Neural progenitor cell (in vitro differentiated cells): Measurements from ENCODE around the gene HECA. TPM values are rescaled to one million over a fixed set of nuclear protein-coding genes. Genes with fewer than 3 reads are reported as not detected.
A peak's percentile ranks its signal among the peaks of the same experiment; 100 is the strongest.

Experiments used
- DNase-seq: peaks from one replicate; pipeline ENCODE4 v3.0.0-alpha.2; 2016; ENCODE audit warnings: low spot score
- H2AFZ ChIP-seq: fragments of 200-600 bp; sonication (generic); replicated peaks from 2 replicates; pipeline ENCODE4 v1.6.1; 2016; ENCODE audit warnings: antibody characterized with exemption
- H3F3A ChIP-seq: fragments of 200-600 bp; sonication (generic); 2 replicates; pipeline ENCODE4 v1.6.1; 2016; ENCODE audit warnings: antibody characterized with exemption, low read depth
- H3K27ac ChIP-seq: fragments of 200-600 bp; sonication (generic); 2 replicates; pipeline ENCODE4 v1.5.1; 2016; ENCODE audit warnings: mild to moderate bottlenecking
- H3K27me3 ChIP-seq: fragments of 200-600 bp; sonication (generic); 2 replicates; pipeline ENCODE4 v1.6.1; 2016; ENCODE audit warnings: mild to moderate bottlenecking, moderate library complexity
- H3K36me3 ChIP-seq: fragments of 200-600 bp; sonication (generic); 2 replicates; pipeline ENCODE4 v1.5.1; 2016
- H3K4me1 ChIP-seq: fragments of 200-600 bp; sonication (generic); 2 replicates; pipeline ENCODE4 v1.6.1; 2016; ENCODE audit warnings: mixed run types
- H3K4me2 ChIP-seq: fragments of 200-600 bp; sonication (generic); 2 replicates; pipeline ENCODE4 v1.6.1; 2016
- H3K4me3 ChIP-seq: fragments of 200-600 bp; sonication (generic); 2 replicates; pipeline ENCODE4 v1.5.1; 2016
- H3K79me2 ChIP-seq: fragments of 200-600 bp; sonication (generic); 2 replicates; pipeline ENCODE4 v1.6.1; 2016; ENCODE audit warnings: low read depth
- H3K9ac ChIP-seq: fragments of 200-600 bp; sonication (generic); 2 replicates; pipeline ENCODE4 v1.6.1; 2016
- H3K9me3 ChIP-seq: fragments of 200-600 bp; sonication (generic); 2 replicates; pipeline ENCODE4 v1.5.1; 2016; ENCODE audit warnings: low read depth
- H4K20me1 ChIP-seq: fragments of 200-600 bp; sonication (generic); 2 replicates; pipeline ENCODE4 v1.6.1; 2016; ENCODE audit warnings: low read depth
- H3K27ac Mint-ChIP-seq: 3 replicates; pipeline ENCODE4 v1.8.0; 2021; ENCODE audit warnings: mixed read lengths
- H3K27me3 Mint-ChIP-seq: 2 replicates; pipeline ENCODE4 v1.8.0; 2022; ENCODE audit warnings: low read depth, mild to moderate bottlenecking, inconsistent platforms, moderate library complexity, mixed read lengths; ENCODE audit not compliant: insufficient read depth
- H3K36me3 Mint-ChIP-seq: 3 replicates; pipeline ENCODE4 v1.8.0; 2021; ENCODE audit warnings: mixed read lengths
- H3K4me1 Mint-ChIP-seq: 3 replicates; pipeline ENCODE4 v1.8.0; 2021; ENCODE audit warnings: mixed read lengths
- H3K4me3 Mint-ChIP-seq: 3 replicates; pipeline ENCODE4 v1.8.0; 2021; ENCODE audit warnings: mild to moderate bottlenecking, moderate library complexity, mixed read lengths
- H3K9me3 Mint-ChIP-seq: 3 replicates; pipeline ENCODE4 v1.8.0; 2020; ENCODE audit warnings: mixed read lengths
- EZH2 ChIP-seq: fragments of 200-600 bp; sonication (generic); IDR thresholded peaks from 2 replicates; pipeline ENCODE4 v1.6.1; 2017; ENCODE audit warnings: antibody characterized with exemption, mild to moderate bottlenecking, moderate library complexity
- EZH2phosphoT487 ChIP-seq: fragments of 200-600 bp; sonication (generic); IDR thresholded peaks from 2 replicates; pipeline ENCODE4 v1.6.1; 2017; ENCODE audit warnings: antibody characterized with exemption
- total RNA-seq: library from RNA; depleted of rRNA; stranded (reverse); fragments of >200 nt; gene quantifications from 2 replicates; pipeline ENCODE4 v1.2.3, GENCODE V29; 2015; ENCODE audit warnings: low replicate concordance
- TF ChIP-seq, protein P1 (sequence below): fragments of 200-600 bp; sonication (generic); IDR thresholded peaks from 2 replicates; pipeline ENCODE4 v1.5.1; 2017; ENCODE audit warnings: antibody characterized with exemption, mild to moderate bottlenecking

HECA gene
- total RNA-seq, 1 donor from 2014 or later: 12.7 TPM

DNA sequence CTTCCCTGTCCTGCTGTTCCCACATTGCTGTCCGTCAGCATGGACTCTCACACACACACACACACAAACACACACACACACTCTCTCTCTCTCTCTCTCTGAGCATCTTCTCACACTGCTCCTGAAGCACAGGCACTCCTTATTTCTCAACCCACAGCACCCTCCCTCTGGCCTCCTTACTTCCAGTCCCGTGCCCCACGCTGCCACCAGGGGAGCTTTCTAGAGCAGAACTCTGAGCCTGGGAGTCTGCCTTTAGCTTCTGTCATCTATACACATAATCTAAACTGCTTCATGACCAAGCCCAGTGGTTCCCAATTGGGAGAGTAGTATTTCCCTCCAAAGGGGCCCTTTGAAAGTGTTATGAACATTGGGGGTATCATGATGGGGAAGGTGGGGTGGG is 29.1 kb downstream of the HECA start:
- H3K4me3 Mint-ChIP-seq: no peak overlapping the region
- peaks cover 10% of the 10 kb centered on the region for H3K4me1 Mint-ChIP-seq
- H3K27me3 Mint-ChIP-seq: peaks cover 6% of the 10 kb centered on the region
- DNase-seq: no peak
- H3K27me3 ChIP-seq: no peaks in the 10 kb centered on the region
- H3K4me2 ChIP-seq: no peak overlapping the region
- H3K9me3 Mint-ChIP-seq: no peaks in the 10 kb centered on the region
- H3K27ac ChIP-seq: no peak overlapping the region
- no peak overlapping the region for H3K9ac ChIP-seq
- H3K4me1 ChIP-seq: no peaks in the 10 kb centered on the region
- H4K20me1 ChIP-seq: no peaks in the 10 kb centered on the region
- no peak overlapping the region for H2AFZ ChIP-seq
- peaks cover 16% of the 10 kb centered on the region for H3K36me3 Mint-ChIP-seq
- no peak overlapping the region for H3K4me3 ChIP-seq
- no peaks in the 10 kb centered on the region for H3F3A ChIP-seq
- H3K27ac Mint-ChIP-seq: peak overlapping the region; percentile 27
- H3K9me3 ChIP-seq: no peaks in the 10 kb centered on the region
- TF ChIP-seq EZH2 (no peak), EZH2phosphoT487 (no peak)
- TF ChIP-seq, protein P1, sequence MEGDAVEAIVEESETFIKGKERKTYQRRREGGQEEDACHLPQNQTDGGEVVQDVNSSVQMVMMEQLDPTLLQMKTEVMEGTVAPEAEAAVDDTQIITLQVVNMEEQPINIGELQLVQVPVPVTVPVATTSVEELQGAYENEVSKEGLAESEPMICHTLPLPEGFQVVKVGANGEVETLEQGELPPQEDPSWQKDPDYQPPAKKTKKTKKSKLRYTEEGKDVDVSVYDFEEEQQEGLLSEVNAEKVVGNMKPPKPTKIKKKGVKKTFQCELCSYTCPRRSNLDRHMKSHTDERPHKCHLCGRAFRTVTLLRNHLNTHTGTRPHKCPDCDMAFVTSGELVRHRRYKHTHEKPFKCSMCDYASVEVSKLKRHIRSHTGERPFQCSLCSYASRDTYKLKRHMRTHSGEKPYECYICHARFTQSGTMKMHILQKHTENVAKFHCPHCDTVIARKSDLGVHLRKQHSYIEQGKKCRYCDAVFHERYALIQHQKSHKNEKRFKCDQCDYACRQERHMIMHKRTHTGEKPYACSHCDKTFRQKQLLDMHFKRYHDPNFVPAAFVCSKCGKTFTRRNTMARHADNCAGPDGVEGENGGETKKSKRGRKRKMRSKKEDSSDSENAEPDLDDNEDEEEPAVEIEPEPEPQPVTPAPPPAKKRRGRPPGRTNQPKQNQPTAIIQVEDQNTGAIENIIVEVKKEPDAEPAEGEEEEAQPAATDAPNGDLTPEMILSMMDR: peak; percentile 16
- H3K36me3 ChIP-seq: no peaks in the 10 kb centered on the region
- H3K79me2 ChIP-seq: no peaks in the 10 kb centered on the region

DNA sequence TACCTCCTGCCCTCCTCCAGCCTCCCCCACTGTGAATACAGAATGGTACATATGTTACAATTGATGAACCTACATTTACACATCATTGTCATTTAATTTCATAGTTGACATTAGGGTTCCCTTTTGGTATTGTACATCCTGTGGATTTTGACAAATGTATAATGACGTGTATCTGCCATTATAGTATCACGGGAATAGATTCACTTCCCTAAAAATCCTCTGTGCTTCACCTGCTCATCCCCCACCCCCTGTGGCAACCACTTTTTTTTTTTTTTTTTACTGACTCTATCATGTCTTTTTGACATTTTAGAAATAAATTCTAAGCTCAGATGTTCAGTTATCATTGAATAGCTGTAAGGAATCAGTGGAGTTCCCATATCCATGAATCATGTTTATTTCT is 30.4 kb downstream of the HECA start:
- Mint-ChIP-seq H3K36me3 (peaks cover 22% of the 10 kb centered on the region), H3K4me1 (peaks cover 10% of the 10 kb centered on the region), H3K27me3 (peaks cover 6% of the 10 kb centered on the region), H3K9me3 (no peaks in the 10 kb centered on the region), H3K4me3 (no peak overlapping the region), H3K27ac (no peak overlapping the region)
- no peak for DNase-seq
- Histone ChIP-seq H3K9ac (no peak overlapping the region), H3K4me3 (no peak overlapping the region), H3K27ac (no peak overlapping the region), H3F3A (no peaks in the 10 kb centered on the region), H3K4me1 (no peaks in the 10 kb centered on the region), H2AFZ (no peak overlapping the region), H3K79me2 (no peaks in the 10 kb centered on the region), H3K36me3 (no peaks in the 10 kb centered on the region), H3K4me2 (no peak overlapping the region), H3K27me3 (no peaks in the 10 kb centered on the region), H3K9me3 (no peaks in the 10 kb centered on the region), H4K20me1 (no peaks in the 10 kb centered on the region)
- TF ChIP-seq EZH2phosphoT487: no peak
- TF ChIP-seq EZH2: no peak
- TF ChIP-seq, protein P1: no peak

DNA sequence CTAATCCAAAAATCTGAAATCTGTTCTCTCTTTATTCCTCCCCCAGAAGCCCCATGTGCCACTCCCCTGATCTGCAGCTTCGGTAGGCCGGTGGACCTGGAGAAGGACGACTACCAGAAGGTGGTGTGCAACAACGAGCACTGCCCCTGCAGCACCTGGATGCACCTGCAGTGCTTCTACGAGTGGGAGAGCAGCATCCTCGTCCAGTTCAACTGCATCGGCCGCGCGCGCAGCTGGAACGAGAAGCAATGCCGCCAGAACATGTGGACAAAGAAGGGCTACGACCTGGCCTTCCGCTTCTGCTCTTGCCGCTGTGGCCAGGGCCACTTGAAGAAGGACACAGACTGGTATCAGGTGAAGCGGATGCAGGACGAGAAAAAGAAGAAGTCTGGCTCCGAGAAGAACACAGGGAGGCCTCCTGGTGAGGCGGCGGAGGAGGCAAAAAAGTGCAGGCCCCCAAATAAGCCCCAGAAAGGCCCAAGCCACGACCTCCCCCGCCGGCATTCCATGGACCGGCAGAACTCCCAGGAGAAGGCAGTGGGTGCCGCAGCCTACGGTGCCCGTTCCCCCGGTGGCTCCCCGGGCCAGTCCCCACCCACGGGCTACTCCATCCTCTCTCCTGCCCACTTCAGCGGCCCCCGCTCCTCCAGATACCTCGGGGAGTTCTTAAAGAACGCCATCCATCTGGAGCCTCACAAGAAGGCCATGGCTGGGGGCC is 31.5 kb downstream of the HECA start:
- Histone ChIP-seq H3K27me3 (no peaks in the 10 kb centered on the region), H3K4me1 (no peaks in the 10 kb centered on the region), H3F3A (no peaks in the 10 kb centered on the region), H3K9me3 (no peaks in the 10 kb centered on the region), H3K27ac (no peak overlapping the region), H3K36me3 (no peaks in the 10 kb centered on the region), H3K4me3 (no peak overlapping the region), H3K9ac (no peak overlapping the region), H3K4me2 (no peak overlapping the region), H3K79me2 (no peaks in the 10 kb centered on the region), H4K20me1 (no peaks in the 10 kb centered on the region), H2AFZ (no peak overlapping the region)
- H3K36me3 Mint-ChIP-seq: peaks cover 33% of the 10 kb centered on the region
- peaks cover 9% of the 10 kb centered on the region for H3K27me3 Mint-ChIP-seq
- no peak for DNase-seq
- H3K4me3 Mint-ChIP-seq: no peak overlapping the region
- no peaks in the 10 kb centered on the region for H3K9me3 Mint-ChIP-seq
- TF ChIP-seq, protein P1: no peak
- TF ChIP-seq EZH2phosphoT487: no peak
- no peak for TF ChIP-seq EZH2
- H3K27ac Mint-ChIP-seq: no peak overlapping the region
- peaks cover 8% of the 10 kb centered on the region for H3K4me1 Mint-ChIP-seq
